ELR (cell line): Measurements from ENCODE around the gene CD248.
"Not testable (repeated sequence)": the region's sequence is repeated elsewhere in the genome, so short reads cannot be mapped to it uniquely, and the experiment has no call there.

Source experiments
- DNase-seq: peaks from one replicate; pipeline ENCODE4 v3.0.0-alpha.2; 2015; ENCODE audit warnings: low read depth

Gene CD248

DNA sequence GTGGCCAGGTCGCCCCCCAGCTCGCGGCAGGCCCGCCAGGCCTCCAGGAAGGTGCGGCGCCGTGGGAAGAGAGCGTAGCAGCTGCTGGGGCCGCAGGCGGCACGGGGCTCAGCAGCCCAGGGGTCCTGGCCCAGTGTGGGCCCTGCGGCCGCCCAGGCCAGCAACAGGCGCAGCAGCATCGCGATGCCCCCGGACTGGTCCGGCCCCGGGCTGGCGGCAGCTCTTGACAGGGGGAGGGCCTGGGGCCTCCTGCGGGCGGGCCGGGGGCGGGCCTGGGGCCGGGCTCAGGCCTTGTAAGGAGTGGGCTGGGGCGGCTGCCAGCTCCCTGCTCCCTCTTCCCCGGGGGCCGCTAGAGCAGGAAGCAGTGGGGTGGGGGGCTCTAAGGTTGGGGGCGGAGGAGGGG, at the start of gene CD248:
CD248 (minus strand) TSS at position 196 of the 403 bp plus-strand sequence; CDS start at position 179, 17 bp downstream.
- DNase-seq: peak; percentile 51

- no peak for DNase-seq
Measured at GRCh38 chr11:66365711-66366619, 49.1 kb upstream of the CD248 start.

- no peak for DNase-seq
Measured at GRCh38 chr11:66365166-66365565, 48.3 kb upstream of the CD248 start.

DNA sequence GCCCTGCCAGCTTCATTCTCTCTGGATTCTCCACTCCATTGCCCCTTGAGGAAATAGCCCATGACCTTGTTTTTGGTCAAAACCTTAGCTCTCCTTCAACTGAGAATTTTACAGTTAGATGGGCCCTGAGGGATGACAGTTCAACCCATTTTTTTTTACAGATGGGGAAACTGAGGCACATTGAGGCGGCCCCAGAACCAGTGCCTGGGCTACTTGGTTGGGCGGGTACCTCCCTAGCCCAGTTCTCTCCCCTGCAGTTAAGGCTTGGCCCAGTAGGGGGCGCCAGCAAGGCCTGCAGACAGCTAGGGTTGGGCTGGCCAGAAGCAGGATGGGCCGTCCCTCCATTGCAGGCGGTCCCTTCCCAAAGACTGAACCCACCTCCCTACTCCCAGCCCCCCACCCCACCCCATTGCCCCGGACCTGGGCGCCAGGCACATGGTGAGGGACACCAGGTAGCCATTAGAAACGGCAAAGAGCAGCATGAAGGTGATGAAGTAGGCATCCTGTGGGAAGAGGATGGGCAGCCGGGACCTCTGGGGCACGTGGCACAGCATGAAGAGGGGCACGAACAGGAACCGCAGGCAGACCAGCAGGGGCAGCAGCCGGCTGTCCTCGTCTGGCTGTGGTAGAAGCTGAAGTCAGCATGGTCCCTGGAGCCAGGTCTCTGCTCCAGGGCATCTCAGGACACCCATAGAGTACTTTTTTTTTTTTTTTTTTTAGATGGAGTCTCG, 47.1 kb upstream of the CD248 start:
- peak; percentile 48 for DNase-seq

DNA sequence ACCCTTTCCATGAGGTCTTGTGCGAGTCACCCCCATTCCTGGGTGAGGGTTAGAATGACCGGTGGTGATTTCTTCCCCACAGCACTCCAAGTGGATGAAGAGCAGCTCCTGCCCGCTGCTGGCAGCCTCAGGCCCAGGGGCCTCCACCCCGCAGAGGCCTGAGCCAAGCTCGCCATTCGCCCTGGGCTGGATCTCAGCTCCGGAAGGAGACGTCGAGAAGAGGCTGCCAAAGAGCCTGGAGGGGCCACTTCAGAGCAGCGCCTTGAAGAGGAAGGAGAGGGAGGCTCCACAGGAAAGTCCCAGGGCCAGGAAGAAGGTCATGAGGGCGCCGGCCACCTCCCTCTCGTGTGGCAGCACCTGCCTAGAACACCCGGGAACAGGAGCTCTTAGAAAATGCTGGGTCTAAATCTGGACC, 46.4 kb upstream of the CD248 start:
- no peak for DNase-seq

- no peak for DNase-seq
Measured at GRCh38 chr11:66362481-66363147, 45.8 kb upstream of the CD248 start.

GRCh38 chr11:66361502-66361941, 44.7 kb upstream of the CD248 start:
- no peak for DNase-seq

GRCh38 chr11:66360406-66361073, 43.7 kb upstream of the CD248 start:
- no peak for DNase-seq

- no peak for DNase-seq
Measured at GRCh38 chr11:66359662-66360087, 42.8 kb upstream of the CD248 start.

GRCh38 chr11:66350560-66351235, 33.9 kb upstream of the CD248 start:
- DNase-seq: not testable (repeated sequence)

DNA sequence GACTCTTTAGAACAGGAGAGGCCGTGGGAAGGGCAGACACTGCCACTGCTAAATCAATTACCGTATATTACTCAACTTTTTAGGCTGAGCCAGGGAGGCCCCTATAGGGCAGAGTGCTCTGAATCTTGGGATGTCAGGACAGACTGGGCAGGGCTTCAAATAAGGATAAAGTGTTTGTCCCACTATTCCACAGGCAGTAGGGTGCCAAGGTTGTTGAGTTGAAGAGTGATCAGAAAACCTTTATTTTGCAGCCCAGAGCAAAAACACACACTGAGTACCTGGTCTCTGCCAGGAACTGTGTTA, 32.2 kb upstream of the CD248 start:
- DNase-seq: no peak

DNA sequence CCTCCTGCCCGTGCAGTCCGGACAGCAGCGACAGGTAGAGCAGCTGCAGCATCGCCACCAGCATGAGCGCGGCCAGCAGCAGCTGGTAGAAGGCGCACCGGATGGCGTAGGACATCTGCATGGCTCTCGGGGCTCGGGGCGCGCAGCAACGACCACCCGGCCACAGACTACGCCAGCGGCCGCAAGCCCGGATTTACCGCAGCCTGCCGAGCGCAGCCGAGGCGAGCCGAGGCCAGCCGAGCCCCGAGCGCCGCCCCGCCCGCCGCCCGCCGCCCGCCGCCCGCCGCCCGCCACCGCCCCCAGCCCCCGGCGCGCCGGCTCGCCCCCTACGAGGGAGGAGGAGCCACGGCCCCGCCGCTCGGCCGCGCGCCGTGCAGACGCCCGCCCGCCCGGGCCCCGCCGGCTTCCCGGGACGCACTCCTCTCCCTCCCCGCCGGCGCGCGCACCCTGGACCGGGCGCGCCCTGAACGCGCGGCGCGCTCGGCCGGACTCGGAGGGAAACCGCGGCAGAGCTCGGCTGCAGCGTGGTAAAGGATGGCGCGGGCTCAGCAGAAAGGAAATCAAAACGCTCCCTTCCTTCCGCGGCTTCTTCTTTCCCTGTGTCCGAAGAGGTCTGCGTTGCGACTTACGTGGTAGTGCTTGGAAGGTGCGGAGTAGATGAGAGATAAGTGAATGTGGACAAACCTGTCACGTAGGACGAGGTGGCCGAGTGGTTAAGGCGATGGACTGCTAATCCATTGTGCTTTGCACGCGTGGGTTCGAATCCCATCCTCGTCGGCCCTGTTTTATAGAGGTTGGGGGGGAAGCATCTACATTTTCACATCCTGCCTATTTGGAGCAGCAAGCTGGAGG, 30.8 kb upstream of the CD248 start, which contains the start of gene B4GAT1:
B4GAT1 (minus strand) TSS at position 205 of the 852 bp plus-strand sequence; CDS start at position 121, 84 bp downstream.
- DNase-seq: peak; percentile 90

DNA sequence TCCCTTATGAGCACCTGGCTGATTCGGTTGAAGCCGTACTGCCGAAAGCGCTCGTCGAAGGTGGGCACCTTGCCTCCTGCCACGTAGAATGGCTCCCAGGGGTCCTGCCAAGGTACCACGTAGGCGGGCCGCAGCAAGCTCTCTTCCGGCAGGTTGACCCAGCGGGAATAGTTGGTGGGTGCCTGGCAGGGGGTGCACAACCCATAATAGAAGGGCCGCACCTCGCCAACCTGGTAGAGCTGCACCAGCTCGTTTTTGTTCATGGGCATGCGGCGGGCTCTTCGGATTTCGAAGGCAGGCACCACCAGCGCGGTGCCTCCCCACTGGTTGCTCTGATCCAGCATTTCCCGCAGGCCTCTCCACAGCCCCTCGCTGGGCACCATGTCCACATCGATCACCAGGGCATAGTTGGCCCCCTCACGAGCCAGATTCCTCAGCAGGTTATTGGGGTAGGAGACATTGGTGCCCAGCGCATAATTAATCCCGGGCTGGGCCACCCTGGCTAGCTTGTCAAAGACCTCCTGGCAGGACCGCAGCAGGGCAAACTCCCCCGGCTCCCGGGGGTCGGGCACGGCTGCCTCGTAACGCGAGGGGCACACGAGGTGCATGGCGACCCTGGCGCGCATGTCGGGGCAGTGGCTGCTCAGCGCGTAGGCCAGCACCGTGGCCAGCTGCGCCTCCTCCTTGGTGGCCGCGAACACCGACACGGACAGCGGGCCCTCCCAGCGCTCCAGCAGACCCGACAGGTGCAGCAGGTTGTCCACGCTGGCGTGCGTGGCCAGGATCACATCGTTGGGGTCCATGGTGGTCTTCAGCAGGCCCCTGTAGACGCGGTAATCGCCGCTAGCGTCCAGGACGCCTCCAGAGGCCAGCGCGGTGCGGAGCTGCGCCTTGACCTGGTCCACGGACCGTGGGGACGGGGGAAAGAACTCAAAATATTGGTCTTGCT, 29.9 kb upstream of the CD248 start:
- DNase-seq: no peak

- DNase-seq: no peak
Measured at GRCh38 chr11:66345316-66345649, 28.4 kb upstream of the CD248 start.

GRCh38 chr11:66344550-66345315, 27.9 kb upstream of the CD248 start, which contains the start of gene BRMS1:
Gene BRMS1 (minus strand): TSS chr11:66345104. CDS start chr11:66342234, 2,870 bp downstream.
- peak; percentile 96 for DNase-seq

DNA sequence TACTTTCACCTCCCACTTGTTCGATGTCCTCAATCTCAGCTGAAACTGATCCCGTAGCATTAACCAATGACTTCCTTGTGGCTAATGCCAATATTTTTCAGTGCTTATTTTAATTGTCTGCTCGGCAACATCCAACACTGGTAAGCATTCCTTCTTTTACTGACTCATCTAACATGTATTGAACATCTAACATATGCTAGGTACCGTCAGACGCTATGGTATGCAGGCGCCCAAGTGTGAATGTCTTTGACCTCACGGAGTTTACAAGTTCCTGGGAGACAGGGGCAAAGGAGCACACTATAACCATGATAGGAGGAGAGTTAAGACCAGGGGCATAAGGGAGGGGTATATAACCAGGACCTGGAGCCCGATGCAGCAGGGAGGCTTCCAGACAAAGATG, 26.3 kb upstream of the CD248 start:
- peak; percentile 42 for DNase-seq

GRCh38 chr11:66341502-66342126, 24.8 kb upstream of the CD248 start:
- no peak for DNase-seq
